Cardiac muscle cell (in vitro differentiated cells and primary cell): ENCODE measurements around the gene CDH23. TPM values are rescaled to one million over a fixed set of nuclear protein-coding genes. Genes with fewer than 3 reads are reported as not detected.
A peak's percentile ranks its signal among the peaks of the same experiment; 100 is the strongest.

ENCODE experiments used
- DNase-seq, 2 donors: peaks; one replicate each; pipeline versions ENCODE4 v3.0.0 to v3.0.0-alpha.2; 2010 to 2017; ENCODE audit warnings: low read depth in 1 of 2, low spot score in 1 of 2
- H3K27ac ChIP-seq: fragments of 200-600 bp; sonication (generic); 2 replicates; pipeline ENCODE4 v1.5.1; 2016
- H3K27me3 ChIP-seq: fragments of 200-600 bp; sonication (generic); 2 replicates; pipeline ENCODE4 v1.6.0; 2016; ENCODE audit warnings: control low read depth
- H3K36me3 ChIP-seq: fragments of 200-600 bp; sonication (generic); 2 replicates; pipeline ENCODE4 v1.5.1; 2016; ENCODE audit warnings: control low read depth
- H3K4me1 ChIP-seq: fragments of 200-600 bp; sonication (generic); 2 replicates; pipeline ENCODE4 v1.8.1; 2017; ENCODE audit warnings: low read depth, mild to moderate bottlenecking, mixed run types
- H3K4me3 ChIP-seq: fragments of 200-600 bp; sonication (generic); 2 replicates; pipeline ENCODE4 v1.5.1; 2016; ENCODE audit warnings: mild to moderate bottlenecking
- H3K9me3 ChIP-seq: fragments of 200-600 bp; sonication (generic); 2 replicates; pipeline ENCODE4 v1.5.1; 2017; ENCODE audit warnings: low read depth, mild to moderate bottlenecking, control low read depth
- polyA plus RNA-seq: library from polyadenylated mRNA; unstranded; fragments of >200 nt; fragmentation: Nextera tagmentation; extraction: Ambion mirVana; gene quantifications from 2 replicates; pipeline ENCODE4 v1.2.1, GENCODE V29; 2016
- total RNA-seq: library from RNA; depleted of rRNA; stranded (reverse); fragments of >200 nt; gene quantifications from 2 replicates; pipeline ENCODE4 v1.2.3, GENCODE V29; 2016
- TF ChIP-seq, protein P1 (sequence below): IDR thresholded peaks from 2 replicates; pipeline ENCODE4 v1.5.1; 2012; ENCODE audit warnings: low read depth, mild to moderate bottlenecking, low read length

CDH23 gene
- total and polyA plus RNA-seq, 2 experiments from 2014 or later, result 0.05 to 0.51 TPM

DNA sequence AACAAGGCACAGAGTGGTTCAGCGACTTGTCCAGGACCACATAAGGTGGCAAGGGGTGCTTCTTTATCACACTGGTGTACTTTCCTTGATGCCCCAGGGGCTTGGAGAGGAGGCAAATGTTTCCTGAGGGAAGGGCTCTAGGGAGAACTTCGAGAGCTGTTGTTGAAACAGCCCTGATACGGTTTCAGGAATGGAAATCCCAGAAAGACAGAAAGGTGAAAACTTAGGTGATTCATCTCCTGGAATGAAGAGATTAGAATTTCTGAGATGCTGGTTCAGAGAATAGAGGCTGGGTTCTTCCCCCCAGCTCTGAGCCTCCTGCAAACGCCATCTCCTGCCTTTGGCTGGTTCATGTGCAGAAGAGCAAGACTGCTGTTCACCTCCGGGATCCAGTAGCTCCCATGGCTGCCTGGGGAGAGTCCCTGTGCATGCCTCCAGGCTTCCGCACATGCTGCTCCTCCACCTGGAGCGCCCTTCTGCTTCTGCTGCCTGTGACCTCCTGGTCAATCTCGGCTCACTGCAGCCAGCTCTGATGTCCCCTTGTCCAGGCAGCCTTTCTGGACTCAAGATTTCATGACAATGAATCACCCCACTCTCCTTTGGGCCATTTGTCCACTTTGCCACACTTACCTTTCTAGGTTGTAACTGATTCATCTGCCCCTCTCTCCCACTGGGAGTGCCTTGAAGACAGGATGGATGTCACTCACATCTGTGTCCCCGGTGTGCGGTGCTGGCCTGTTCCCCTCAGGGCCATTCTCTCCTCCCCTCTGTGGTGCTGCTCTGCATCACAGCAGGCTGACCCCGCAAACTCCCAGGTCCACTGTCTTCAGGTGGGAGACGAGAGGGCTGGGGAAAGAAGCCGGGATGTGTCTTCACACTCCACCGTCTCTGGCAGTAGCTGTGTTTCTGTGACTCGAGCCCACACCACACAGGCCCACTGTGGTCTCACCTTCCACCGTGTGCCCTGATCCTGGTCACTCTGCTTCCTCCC lies 3.6 kb upstream of the CDH23 start:
- peaks cover 12% of the 10 kb centered on the region for H3K4me1 ChIP-seq
- H3K27me3 ChIP-seq, result peaks cover 53% of the 10 kb centered on the region
- no peaks in the 10 kb centered on the region for H3K36me3 ChIP-seq
- H3K27ac ChIP-seq, result no peak overlapping the region
- no peak for DNase-seq
- no peak overlapping the region for H3K4me3 ChIP-seq
- no peaks in the 10 kb centered on the region for H3K9me3 ChIP-seq
- TF ChIP-seq, protein P1, sequence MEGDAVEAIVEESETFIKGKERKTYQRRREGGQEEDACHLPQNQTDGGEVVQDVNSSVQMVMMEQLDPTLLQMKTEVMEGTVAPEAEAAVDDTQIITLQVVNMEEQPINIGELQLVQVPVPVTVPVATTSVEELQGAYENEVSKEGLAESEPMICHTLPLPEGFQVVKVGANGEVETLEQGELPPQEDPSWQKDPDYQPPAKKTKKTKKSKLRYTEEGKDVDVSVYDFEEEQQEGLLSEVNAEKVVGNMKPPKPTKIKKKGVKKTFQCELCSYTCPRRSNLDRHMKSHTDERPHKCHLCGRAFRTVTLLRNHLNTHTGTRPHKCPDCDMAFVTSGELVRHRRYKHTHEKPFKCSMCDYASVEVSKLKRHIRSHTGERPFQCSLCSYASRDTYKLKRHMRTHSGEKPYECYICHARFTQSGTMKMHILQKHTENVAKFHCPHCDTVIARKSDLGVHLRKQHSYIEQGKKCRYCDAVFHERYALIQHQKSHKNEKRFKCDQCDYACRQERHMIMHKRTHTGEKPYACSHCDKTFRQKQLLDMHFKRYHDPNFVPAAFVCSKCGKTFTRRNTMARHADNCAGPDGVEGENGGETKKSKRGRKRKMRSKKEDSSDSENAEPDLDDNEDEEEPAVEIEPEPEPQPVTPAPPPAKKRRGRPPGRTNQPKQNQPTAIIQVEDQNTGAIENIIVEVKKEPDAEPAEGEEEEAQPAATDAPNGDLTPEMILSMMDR, result no peak

DNA sequence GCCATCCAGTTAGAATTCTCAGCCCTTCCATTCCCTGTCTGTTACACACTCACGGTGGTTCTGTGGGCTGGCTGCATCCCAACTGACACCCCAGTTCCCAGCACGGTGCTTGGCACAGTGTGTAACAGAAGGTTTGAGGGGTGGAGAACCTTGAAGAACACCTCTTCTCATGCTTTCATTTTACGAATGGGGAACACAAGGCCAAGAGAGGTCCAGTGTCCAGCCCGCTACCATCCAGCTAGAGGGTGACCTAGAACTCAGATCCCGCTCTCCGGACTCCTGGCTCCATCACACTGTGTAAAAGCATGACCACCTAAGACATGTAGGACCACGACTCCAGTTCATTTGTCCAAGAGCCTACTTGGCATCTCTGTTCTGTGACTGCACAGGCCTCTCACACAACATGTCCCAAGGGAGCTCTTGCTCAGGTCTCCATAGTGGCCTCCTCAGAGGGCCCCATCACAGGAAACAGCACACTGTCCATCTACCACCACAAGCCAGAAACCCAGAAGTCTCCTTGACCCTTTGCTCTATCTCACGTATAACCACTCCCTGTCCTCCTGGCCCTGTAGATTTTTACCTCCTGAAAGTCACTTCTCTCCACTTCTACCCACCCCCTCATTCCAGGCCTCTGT lies 2.8 kb upstream of the CDH23 start:
- H3K4me3 ChIP-seq, result no peak overlapping the region
- no peak overlapping the region for H3K27ac ChIP-seq
- peaks cover 55% of the 10 kb centered on the region for H3K27me3 ChIP-seq
- TF ChIP-seq, protein P1, result no peak
- H3K36me3 ChIP-seq, result no peaks in the 10 kb centered on the region
- DNase-seq, result no peak
- H3K9me3 ChIP-seq, result no peaks in the 10 kb centered on the region
- peaks cover 12% of the 10 kb centered on the region for H3K4me1 ChIP-seq

DNA sequence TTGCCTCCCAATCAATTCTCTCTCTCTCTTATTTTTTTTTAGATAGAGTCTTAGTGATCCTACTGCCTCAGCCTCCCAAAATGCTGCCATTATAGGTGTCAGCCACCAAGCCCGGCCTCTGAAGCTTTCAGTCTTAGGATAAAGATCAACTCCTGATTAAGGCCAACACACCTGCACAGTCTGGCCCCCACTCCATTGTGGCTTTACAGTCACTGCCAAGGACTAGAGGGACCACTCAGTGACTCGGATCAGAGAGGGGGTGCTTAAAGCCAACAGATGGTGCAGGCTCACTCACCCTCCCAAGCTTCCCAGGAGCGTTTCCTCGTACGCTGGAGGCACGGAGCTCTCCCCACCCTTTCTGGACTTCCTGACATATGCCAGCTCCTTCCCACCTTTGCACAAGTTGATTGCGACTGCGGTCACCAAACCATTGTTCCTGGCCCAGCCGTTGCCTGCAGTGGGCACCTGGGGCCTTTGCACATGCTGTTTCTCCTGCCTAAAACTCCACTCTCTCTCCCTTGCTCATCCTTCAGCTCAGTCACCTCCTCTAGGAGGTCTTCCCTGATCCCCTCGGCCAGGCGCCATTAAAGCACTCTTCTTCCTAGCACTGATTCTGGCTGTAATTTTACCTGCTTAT lies 1.7 kb upstream of the CDH23 start:
- Histone ChIP-seq H3K4me1 (peaks cover 12% of the 10 kb centered on the region), H3K27ac (no peak overlapping the region), H3K27me3 (peaks cover 66% of the 10 kb centered on the region), H3K36me3 (no peaks in the 10 kb centered on the region), H3K4me3 (no peak overlapping the region), H3K9me3 (no peaks in the 10 kb centered on the region)
- DNase-seq, result no peak
- TF ChIP-seq, protein P1, result no peak

DNA sequence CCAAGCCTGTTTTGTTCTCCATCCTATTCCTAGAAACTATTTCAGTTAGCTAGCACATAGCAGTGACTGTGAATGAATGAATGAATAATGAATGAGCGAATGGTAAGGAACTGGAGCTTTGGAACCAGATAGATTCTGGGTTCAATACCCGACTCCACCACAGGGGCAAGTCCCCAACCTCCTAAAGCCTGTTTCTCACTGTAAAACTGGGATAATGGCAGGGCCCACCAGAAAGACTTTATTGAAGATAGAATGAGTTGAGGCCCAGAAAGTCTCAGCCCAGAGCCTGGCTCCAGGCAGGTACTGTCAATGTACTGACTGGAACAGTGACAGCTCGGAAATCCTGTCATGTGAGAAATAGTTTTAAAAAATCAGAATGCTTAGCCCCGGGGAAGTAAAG lies 1.1 kb upstream of the CDH23 start:
- H3K27me3 ChIP-seq, result peaks cover 72% of the 10 kb centered on the region
- no peak overlapping the region for H3K4me3 ChIP-seq
- H3K27ac ChIP-seq, result no peak overlapping the region
- H3K36me3 ChIP-seq, result no peaks in the 10 kb centered on the region
- H3K4me1 ChIP-seq, result peaks cover 9% of the 10 kb centered on the region
- no peaks in the 10 kb centered on the region for H3K9me3 ChIP-seq
- no peak for DNase-seq
- TF ChIP-seq, protein P1, result no peak

DNA sequence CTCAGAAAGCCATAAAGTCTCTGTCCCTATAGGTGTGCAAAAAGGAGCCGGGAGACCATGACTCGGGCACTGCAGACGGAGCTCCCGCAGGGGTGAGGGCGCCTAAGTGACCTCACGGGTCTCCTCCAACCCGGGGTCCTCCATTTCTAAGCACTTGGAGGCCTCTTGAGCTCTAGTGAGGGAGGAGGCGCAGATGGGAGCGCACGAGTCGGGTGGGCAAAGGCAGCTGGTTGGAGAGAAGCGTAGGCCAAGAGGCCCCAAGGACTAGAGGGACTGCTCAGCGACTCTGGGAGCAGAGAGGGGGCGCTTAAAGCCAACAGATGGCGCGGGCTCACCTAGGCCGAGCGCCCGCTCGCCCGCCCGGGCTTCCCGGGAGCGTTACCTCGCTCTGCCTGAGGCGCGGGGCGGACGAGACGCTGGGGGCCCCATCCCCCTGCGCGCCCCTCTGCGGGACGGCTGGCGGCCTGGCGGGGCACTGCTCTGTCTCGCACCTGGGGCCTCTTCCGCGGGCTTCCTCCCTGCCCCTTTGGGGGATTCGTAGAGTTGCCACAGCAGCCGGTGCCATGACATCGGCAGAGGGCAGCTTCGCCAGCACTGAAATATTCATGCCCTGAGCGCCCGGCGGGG lies 523 bp upstream of the CDH23 start:
- TF ChIP-seq, protein P1, result peak; percentile 37
- H3K9me3 ChIP-seq, result no peaks in the 10 kb centered on the region
- H3K27ac ChIP-seq, result no peak overlapping the region
- peak overlapping the region; percentile 44 for H3K4me3 ChIP-seq
- peaks cover 8% of the 10 kb centered on the region for H3K4me1 ChIP-seq
- H3K27me3 ChIP-seq, result peaks cover 72% of the 10 kb centered on the region
- no peaks in the 10 kb centered on the region for H3K36me3 ChIP-seq
- peak; percentile 35 to 89 for DNase-seq
